ENCODE data around the gene PIEZO2.

PIEZO2 gene

GRCh38 chr18:11078491-11078890, 70.9 kb downstream of the PIEZO2 start:
- peaks cover 4% of the 10 kb centered on the region for H3K4me1 ChIP-seq (ENCODE audit: control insufficient read depth, insufficient read depth, low read depth, low read length)
- no peak overlapping the region for H2BK12ac ChIP-seq (ENCODE audit: low read length in 2 of 2)
- H2AK5ac ChIP-seq (ENCODE audit: low read length, severe bottlenecking) = peak overlapping the region; percentile 44
- H3K14ac ChIP-seq (ENCODE audit: low read length in 2 of 2) = no peak overlapping the region
- no peak overlapping the region for H3K4me2 ChIP-seq (ENCODE audit: low read length, poor library complexity, severe bottlenecking)
- H2AFZ ChIP-seq (ENCODE audit: low read depth, low read length) = no peak overlapping the region
- H4K8ac ChIP-seq (ENCODE audit: low read length) = no peak overlapping the region
- peaks cover 0 to 8% of the 10 kb centered on the region in 2 experiments for H3K27me3 ChIP-seq (ENCODE audit: control insufficient read depth in 1 of 2, insufficient read depth in 1 of 2, low read length in 2 of 2)
- no peak overlapping the region for H3K27ac ChIP-seq (ENCODE audit: low read length, poor library complexity, severe bottlenecking)
- DNase-seq = no peak
- H3K79me1 ChIP-seq (replicated peaks; ENCODE audit: low read length, poor library complexity, severe bottlenecking) = no peaks in the 10 kb centered on the region
- no peak overlapping the region for H2BK120ac ChIP-seq (ENCODE audit: low read depth, low read length)
- no peak overlapping the region for H3K9ac ChIP-seq (ENCODE audit: low read length)
- no peak overlapping the region for H2BK5ac ChIP-seq (ENCODE audit: low read depth, low read length, poor library complexity, severe bottlenecking)
- no peaks in the 10 kb centered on the region for H3K9me3 ChIP-seq (ENCODE audit: control insufficient read depth, low read length)
- no peak overlapping the region for H3K4me3 ChIP-seq (ENCODE audit: insufficient read depth in 1 of 2, low read depth in 1 of 2, low read length in 2 of 2)
- peak overlapping the region; percentile 33 to 48 for H3K18ac ChIP-seq (ENCODE audit: low read depth in 1 of 2, low read length in 2 of 2)
- no peak overlapping the region for H3K4ac ChIP-seq (ENCODE audit: low read depth in 1 of 2, low read length in 2 of 2)
- H4K91ac ChIP-seq (ENCODE audit: low read length) = no peak overlapping the region
- no peak overlapping the region for H3K23ac ChIP-seq (ENCODE audit: low read length in 2 of 2)
- no peak overlapping the region for H2BK15ac ChIP-seq (ENCODE audit: low read depth, poor library complexity, severe bottlenecking)
- H3K36me3 ChIP-seq (ENCODE audit: control insufficient read depth in 1 of 2, insufficient read depth in 2 of 2, low read depth in 1 of 2, low read length in 2 of 2) = no peaks in the 10 kb centered on the region
- 92% methylated on average over 3 of the region's 4 CpGs for WGBS

- no peak overlapping the region for H3K4me2 ChIP-seq (ENCODE audit: low read length, poor library complexity, severe bottlenecking)
- H4K8ac ChIP-seq (ENCODE audit: low read length) = peak overlapping the region; percentile 77
- no peak overlapping the region for H3K27ac ChIP-seq (ENCODE audit: low read length, poor library complexity, severe bottlenecking)
- no peaks in the 10 kb centered on the region for H3K36me3 ChIP-seq (ENCODE audit: control insufficient read depth in 1 of 2, insufficient read depth in 2 of 2, low read depth in 1 of 2, low read length in 2 of 2)
- H2AK5ac ChIP-seq (ENCODE audit: low read length, severe bottlenecking) = no peak overlapping the region
- H3K9me3 ChIP-seq (ENCODE audit: control insufficient read depth, low read length) = no peaks in the 10 kb centered on the region
- peak overlapping the region; percentile 65 to 66 for H2BK12ac ChIP-seq (ENCODE audit: low read length in 2 of 2)
- no peak overlapping the region for H3K4me3 ChIP-seq (ENCODE audit: insufficient read depth in 1 of 2, low read depth in 1 of 2, low read length in 2 of 2)
- no peak overlapping the region for H2BK5ac ChIP-seq (ENCODE audit: low read depth, low read length, poor library complexity, severe bottlenecking)
- H2AFZ ChIP-seq (ENCODE audit: low read depth, low read length) = no peak overlapping the region
- H3K23ac ChIP-seq (ENCODE audit: low read length in 2 of 2) = no peak overlapping the region
- DNase-seq = no peak
- no peak overlapping the region for H3K4ac ChIP-seq (ENCODE audit: low read depth in 1 of 2, low read length in 2 of 2)
- H3K18ac ChIP-seq (ENCODE audit: low read depth in 1 of 2, low read length in 2 of 2) = peak overlapping the region; percentile 31 to 75
- 100% methylated on average over 4 of the region's 5 CpGs for WGBS
- H2BK15ac ChIP-seq (ENCODE audit: low read depth, poor library complexity, severe bottlenecking) = no peak overlapping the region
- no peak overlapping the region for H3K9ac ChIP-seq (ENCODE audit: low read length)
- peaks cover 0 to under 1% of the 10 kb centered on the region in 2 experiments for H3K27me3 ChIP-seq (ENCODE audit: control insufficient read depth in 1 of 2, insufficient read depth in 1 of 2, low read length in 2 of 2)
- peak overlapping the region; percentile 77 for H4K91ac ChIP-seq (ENCODE audit: low read length)
- H3K79me1 ChIP-seq (replicated peaks; ENCODE audit: low read length, poor library complexity, severe bottlenecking) = no peaks in the 10 kb centered on the region
- H3K14ac ChIP-seq (ENCODE audit: low read length in 2 of 2) = peak overlapping the region in 1 of 2 experiments; percentile 9
- H2BK120ac ChIP-seq (ENCODE audit: low read depth, low read length) = no peak overlapping the region
- H3K4me1 ChIP-seq (ENCODE audit: control insufficient read depth, insufficient read depth, low read depth, low read length) = peaks cover 4% of the 10 kb centered on the region
Observed at GRCh38 chr18:11077548-11078187, 71.7 kb downstream of the PIEZO2 start.

- WGBS = 24% methylated on average over 4 of the region's 5 CpGs
- no peak overlapping the region for H4K8ac ChIP-seq (ENCODE audit: low read length)
Observed at GRCh38 chr18:11074889-11075288, 74.5 kb downstream of the PIEZO2 start.

GRCh38 chr18:11073971-11074370, 75.4 kb downstream of the PIEZO2 start:
- Histone ChIP-seq H2AK5ac (ENCODE audit: low read length, severe bottlenecking) (no peak overlapping the region), H2AFZ (ENCODE audit: low read depth, low read length) (no peak overlapping the region), H3K14ac (ENCODE audit: low read length in 2 of 2) (no peak overlapping the region), H3K18ac (ENCODE audit: low read depth in 1 of 2, low read length in 2 of 2) (no peak overlapping the region), H3K79me1 (replicated peaks; ENCODE audit: low read length, poor library complexity, severe bottlenecking) (peaks cover 3% of the 10 kb centered on the region), H3K9me3 (ENCODE audit: control insufficient read depth, low read length) (no peaks in the 10 kb centered on the region), H2BK120ac (ENCODE audit: low read depth, low read length) (no peak overlapping the region), H4K8ac (ENCODE audit: low read length) (no peak overlapping the region), H2BK5ac (ENCODE audit: low read depth, low read length, poor library complexity, severe bottlenecking) (no peak overlapping the region), H3K27ac (ENCODE audit: low read length, poor library complexity, severe bottlenecking) (no peak overlapping the region), H2BK12ac (ENCODE audit: low read length in 2 of 2) (no peak overlapping the region), H3K4me3 (ENCODE audit: insufficient read depth in 1 of 2, low read depth in 1 of 2, low read length in 2 of 2) (no peak overlapping the region), H3K4ac (ENCODE audit: low read depth in 1 of 2, low read length in 2 of 2) (peak overlapping the region in 1 of 2 experiments; percentile 54), H3K4me1 (ENCODE audit: control insufficient read depth, insufficient read depth, low read depth, low read length) (peaks cover 2% of the 10 kb centered on the region), H3K36me3 (ENCODE audit: control insufficient read depth in 1 of 2, insufficient read depth in 2 of 2, low read depth in 1 of 2, low read length in 2 of 2) (no peaks in the 10 kb centered on the region), H2BK15ac (ENCODE audit: low read depth, poor library complexity, severe bottlenecking) (no peak overlapping the region), H4K91ac (ENCODE audit: low read length) (no peak overlapping the region), H3K27me3 (ENCODE audit: control insufficient read depth in 1 of 2, insufficient read depth in 1 of 2, low read length in 2 of 2) (no peaks in the 10 kb centered on the region), H3K23ac (ENCODE audit: low read length in 2 of 2) (no peak overlapping the region), H3K4me2 (ENCODE audit: low read length, poor library complexity, severe bottlenecking) (no peak overlapping the region), H3K9ac (ENCODE audit: low read length) (no peak overlapping the region)
- no peak for DNase-seq
- WGBS = 95% methylated on average over 8 of the region's 9 CpGs

More at GRCh38 chr18:11074889-11075288, 74.5 kb downstream of the PIEZO2 start:
- Histone ChIP-seq H3K4me3 (ENCODE audit: insufficient read depth in 1 of 2, low read depth in 1 of 2, low read length in 2 of 2) (no peak overlapping the region), H3K79me1 (replicated peaks; ENCODE audit: low read length, poor library complexity, severe bottlenecking) (peaks cover 3% of the 10 kb centered on the region), H3K14ac (ENCODE audit: low read length in 2 of 2) (no peak overlapping the region), H2AFZ (ENCODE audit: low read depth, low read length) (no peak overlapping the region), H3K9ac (ENCODE audit: low read length) (no peak overlapping the region), H3K27ac (ENCODE audit: low read length, poor library complexity, severe bottlenecking) (no peak overlapping the region), H3K18ac (ENCODE audit: low read depth in 1 of 2, low read length in 2 of 2) (no peak overlapping the region), H3K36me3 (ENCODE audit: control insufficient read depth in 1 of 2, insufficient read depth in 2 of 2, low read depth in 1 of 2, low read length in 2 of 2) (no peaks in the 10 kb centered on the region), H3K23ac (ENCODE audit: low read length in 2 of 2) (no peak overlapping the region), H2BK120ac (ENCODE audit: low read depth, low read length) (no peak overlapping the region), H3K27me3 (ENCODE audit: control insufficient read depth in 1 of 2, insufficient read depth in 1 of 2, low read length in 2 of 2) (no peaks in the 10 kb centered on the region), H3K9me3 (ENCODE audit: control insufficient read depth, low read length) (no peaks in the 10 kb centered on the region), H4K91ac (ENCODE audit: low read length) (no peak overlapping the region), H2BK15ac (ENCODE audit: low read depth, poor library complexity, severe bottlenecking) (no peak overlapping the region), H2BK12ac (ENCODE audit: low read length in 2 of 2) (no peak overlapping the region), H2BK5ac (ENCODE audit: low read depth, low read length, poor library complexity, severe bottlenecking) (no peak overlapping the region), H3K4me1 (ENCODE audit: control insufficient read depth, insufficient read depth, low read depth, low read length) (peaks cover 2% of the 10 kb centered on the region), H2AK5ac (ENCODE audit: low read length, severe bottlenecking) (no peak overlapping the region), H3K4ac (ENCODE audit: low read depth in 1 of 2, low read length in 2 of 2) (no peak overlapping the region), H3K4me2 (ENCODE audit: low read length, poor library complexity, severe bottlenecking) (no peak overlapping the region)
- DNase-seq = peak; percentile 84

Measured in mesenchymal stem cell (in vitro differentiated cells and primary cell).